ENCODE results near the gene ADAMTSL3. TPM values are rescaled to one million over a fixed set of nuclear protein-coding genes. Genes with fewer than 3 reads are reported as not detected.
A peak's percentile ranks its signal among the peaks of the same experiment; 100 is the strongest.
"Not testable (repeated sequence)": the region's sequence is repeated elsewhere in the genome, so short reads cannot be mapped to it uniquely, and the experiment has no call there.

ADAMTSL3 gene

DNA sequence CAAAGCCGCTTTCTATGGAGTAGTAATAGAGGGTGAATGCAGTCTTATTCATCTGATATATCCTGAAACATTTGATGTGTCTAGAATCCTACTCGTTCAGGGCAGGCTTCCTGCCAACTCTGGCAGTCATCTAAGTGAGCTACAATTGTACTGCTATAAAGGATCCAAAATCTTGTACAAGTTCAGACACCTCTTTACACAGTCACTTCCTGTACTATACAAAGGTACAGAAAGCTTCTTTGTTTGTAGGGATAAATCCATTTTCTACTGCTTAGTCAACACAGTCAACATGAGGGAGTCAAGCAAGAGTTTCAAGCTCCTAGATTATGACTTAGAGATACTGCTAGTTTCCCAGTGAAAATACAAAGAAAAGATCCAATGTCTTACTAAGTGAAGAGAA is 414.8 kb downstream of the ADAMTSL3 start:
- not testable (repeated sequence) for H3K9ac ChIP-seq (ENCODE audit: low read depth, low read length); H3K27me3 ChIP-seq (ENCODE audit: control insufficient read depth, insufficient read depth, low read length); H3K4me3 ChIP-seq (ENCODE audit: low read length); H3K4me1 ChIP-seq (ENCODE audit: control insufficient read depth, insufficient read depth, low read length); H3K9me3 ChIP-seq (replicated peaks; ENCODE audit: low read length); H3K4me2 ChIP-seq (ENCODE audit: low read length); H3K36me3 ChIP-seq (ENCODE audit: insufficient read depth, low read length)

- not testable (repeated sequence) for H3K9me3 ChIP-seq (replicated peaks; ENCODE audit: low read length); H3K4me1 ChIP-seq (ENCODE audit: control insufficient read depth, insufficient read depth, low read length); H3K36me3 ChIP-seq (ENCODE audit: insufficient read depth, low read length); H3K9ac ChIP-seq (ENCODE audit: low read depth, low read length); H3K4me3 ChIP-seq (ENCODE audit: low read length); H3K4me2 ChIP-seq (ENCODE audit: low read length)
- peaks cover 18% of the 10 kb centered on the region for H3K27me3 ChIP-seq (ENCODE audit: control insufficient read depth, insufficient read depth, low read length)
Measured at GRCh38 chr15:84078038-84078437, 424.1 kb downstream of the ADAMTSL3 start.

DNA sequence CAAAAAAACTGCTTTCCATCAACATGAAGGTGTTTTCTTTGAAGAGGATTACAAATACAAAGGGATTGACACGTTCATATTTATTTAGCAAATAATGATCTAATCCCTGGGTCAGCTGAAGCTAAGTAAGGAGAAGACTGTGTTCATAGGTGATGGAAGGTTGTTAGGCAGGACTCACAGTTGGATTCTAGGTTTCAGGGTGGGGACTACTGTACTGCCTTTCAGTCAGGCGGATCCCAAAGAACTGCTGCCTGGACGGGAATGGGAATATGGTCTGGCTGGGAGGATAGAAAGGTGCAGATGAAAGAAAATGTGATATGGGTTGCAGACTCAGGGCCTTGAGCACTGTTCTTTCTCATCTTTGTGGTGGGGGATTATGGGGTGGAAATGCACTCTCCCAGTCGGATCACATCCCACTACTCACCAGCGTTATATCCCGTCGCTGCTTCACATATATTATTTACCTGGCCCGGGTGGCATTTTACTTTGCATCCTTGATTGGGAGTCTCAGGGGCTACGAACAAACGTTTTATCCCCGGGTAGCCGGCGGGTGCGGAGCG is 425.5 kb downstream of the ADAMTSL3 start:
- peaks cover 18% of the 10 kb centered on the region for H3K27me3 ChIP-seq (ENCODE audit: control insufficient read depth, insufficient read depth, low read length)
- H3K9me3 ChIP-seq (replicated peaks; ENCODE audit: low read length); H3K4me3 ChIP-seq (ENCODE audit: low read length); H3K4me1 ChIP-seq (ENCODE audit: control insufficient read depth, insufficient read depth, low read length); H3K36me3 ChIP-seq (ENCODE audit: insufficient read depth, low read length); H3K9ac ChIP-seq (ENCODE audit: low read depth, low read length): not testable (repeated sequence)
- peak overlapping the region; percentile 90 for H3K4me2 ChIP-seq (ENCODE audit: low read length)

- Histone ChIP-seq H3K36me3 (ENCODE audit: insufficient read depth, low read length) (no peaks in the 10 kb centered on the region), H3K4me1 (ENCODE audit: control insufficient read depth, insufficient read depth, low read length) (peaks cover 9% of the 10 kb centered on the region), H3K4me3 (ENCODE audit: low read length) (peak overlapping the region; percentile 68), H3K9ac (ENCODE audit: low read depth, low read length) (no peak overlapping the region), H3K4me2 (ENCODE audit: low read length) (peak overlapping the region; percentile 90), H3K9me3 (replicated peaks; ENCODE audit: low read length) (no peaks in the 10 kb centered on the region), H3K27me3 (ENCODE audit: control insufficient read depth, insufficient read depth, low read length) (peaks cover 18% of the 10 kb centered on the region)
Measured at GRCh38 chr15:84079885-84080777, 426.2 kb downstream of the ADAMTSL3 start.

DNA sequence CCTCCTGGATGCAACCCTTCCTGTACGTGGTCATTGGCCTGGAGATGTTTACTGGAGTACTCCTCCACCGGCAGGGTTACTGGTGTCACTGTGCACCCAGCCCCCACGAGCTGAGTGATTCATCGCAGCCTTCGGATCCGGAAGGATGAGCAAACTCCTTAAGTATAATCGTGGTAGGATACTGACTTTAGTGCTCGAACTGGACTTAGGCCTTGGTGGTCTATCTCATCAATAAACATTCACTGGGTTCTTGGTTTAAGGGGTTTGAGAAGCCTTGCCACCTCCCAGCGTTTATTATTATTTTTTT is 426.8 kb downstream of the ADAMTSL3 start:
- not testable (repeated sequence) for H3K9ac ChIP-seq (ENCODE audit: low read depth, low read length); H3K36me3 ChIP-seq (ENCODE audit: insufficient read depth, low read length); H3K9me3 ChIP-seq (replicated peaks; ENCODE audit: low read length); H3K4me1 ChIP-seq (ENCODE audit: control insufficient read depth, insufficient read depth, low read length)
- Histone ChIP-seq H3K27me3 (ENCODE audit: control insufficient read depth, insufficient read depth, low read length) (peaks cover 18% of the 10 kb centered on the region), H3K4me3 (ENCODE audit: low read length) (peak overlapping the region; percentile 68), H3K4me2 (ENCODE audit: low read length) (peak overlapping the region; percentile 90)

DNA sequence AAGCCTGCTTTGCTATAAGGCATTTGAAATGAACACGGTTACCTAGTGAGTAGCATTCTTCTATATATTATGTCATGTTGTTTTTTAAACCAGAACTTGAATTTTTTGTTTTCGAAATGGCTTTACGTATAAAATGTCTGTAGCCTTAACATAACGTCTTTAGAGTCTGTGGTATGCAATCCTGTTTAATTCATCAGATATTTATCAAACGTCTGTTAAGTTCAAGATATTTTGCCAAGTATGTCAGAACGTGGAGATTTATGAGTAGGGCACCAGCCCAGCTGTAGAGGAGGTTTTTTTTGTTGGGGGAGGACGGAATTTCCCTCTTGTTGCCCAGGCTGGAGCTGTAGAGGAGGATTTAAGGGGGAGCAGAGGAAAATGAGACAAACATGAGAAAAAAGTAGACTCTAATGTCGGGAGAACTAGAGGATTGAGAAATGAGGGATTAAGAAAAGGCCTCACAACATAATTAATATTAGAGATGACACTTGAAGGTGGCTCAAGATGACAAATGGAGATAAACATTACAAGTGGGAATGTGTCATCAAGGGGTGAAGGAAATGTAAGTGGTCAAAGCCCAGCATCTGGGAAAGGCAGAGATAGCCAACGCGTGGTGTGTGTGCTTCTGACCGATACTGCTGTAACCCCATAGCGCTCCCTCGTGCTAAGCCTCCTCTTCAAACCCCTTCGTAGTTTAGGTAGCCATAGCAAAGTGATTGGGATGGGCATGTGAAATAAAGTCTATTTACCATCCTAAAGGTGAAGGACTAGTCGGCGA is 427.7 kb downstream of the ADAMTSL3 start:
- peaks cover 9% of the 10 kb centered on the region for H3K4me1 ChIP-seq (ENCODE audit: control insufficient read depth, insufficient read depth, low read length)
- no peak overlapping the region for H3K4me2 ChIP-seq (ENCODE audit: low read length)
- peaks cover 18% of the 10 kb centered on the region for H3K27me3 ChIP-seq (ENCODE audit: control insufficient read depth, insufficient read depth, low read length)
- H3K4me3 ChIP-seq (ENCODE audit: low read length): no peak overlapping the region
- no peak overlapping the region for H3K9ac ChIP-seq (ENCODE audit: low read depth, low read length)
- H3K36me3 ChIP-seq (ENCODE audit: insufficient read depth, low read length): no peaks in the 10 kb centered on the region
- no peaks in the 10 kb centered on the region for H3K9me3 ChIP-seq (replicated peaks; ENCODE audit: low read length)

DNA sequence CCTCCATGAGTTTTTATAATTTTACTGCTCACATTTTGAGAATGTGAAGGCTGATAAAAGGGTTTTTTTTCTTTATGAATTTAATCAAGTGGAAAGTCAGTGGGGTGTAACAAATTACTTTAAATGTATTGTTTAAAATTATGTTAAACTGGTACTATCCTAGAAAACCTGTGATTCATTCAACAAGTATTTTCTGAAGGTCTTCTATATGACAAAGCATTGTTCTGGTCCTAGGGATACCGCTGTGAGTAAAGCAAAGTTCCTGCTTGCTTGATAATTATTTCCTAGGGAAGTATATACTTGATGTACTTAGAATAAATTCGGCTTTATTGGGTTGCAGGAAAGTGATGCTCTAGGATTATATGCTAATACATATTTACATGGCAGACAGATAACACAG is 428.8 kb downstream of the ADAMTSL3 start:
- no peak overlapping the region for H3K4me3 ChIP-seq (ENCODE audit: low read length)

GRCh38 chr15:84086071-84086470 is 432.1 kb downstream of the ADAMTSL3 start:
- H3K4me2 ChIP-seq (ENCODE audit: low read length); H3K27me3 ChIP-seq (ENCODE audit: control insufficient read depth, insufficient read depth, low read length); H3K4me3 ChIP-seq (ENCODE audit: low read length); H3K9me3 ChIP-seq (replicated peaks; ENCODE audit: low read length); H3K36me3 ChIP-seq (ENCODE audit: insufficient read depth, low read length); H3K9ac ChIP-seq (ENCODE audit: low read depth, low read length); H3K4me1 ChIP-seq (ENCODE audit: control insufficient read depth, insufficient read depth, low read length): not testable (repeated sequence)

More for the DNA sequence above, 428.8 kb downstream of the ADAMTSL3 start:
- Histone ChIP-seq H3K27me3 (ENCODE audit: control insufficient read depth, insufficient read depth, low read length) (peaks cover 18% of the 10 kb centered on the region), H3K4me1 (ENCODE audit: control insufficient read depth, insufficient read depth, low read length) (peaks cover 9% of the 10 kb centered on the region), H3K4me2 (ENCODE audit: low read length) (no peak overlapping the region), H3K9ac (ENCODE audit: low read depth, low read length) (no peak overlapping the region), H3K36me3 (ENCODE audit: insufficient read depth, low read length) (no peaks in the 10 kb centered on the region), H3K9me3 (replicated peaks; ENCODE audit: low read length) (no peaks in the 10 kb centered on the region)

Small RNA genes within 50 kb of the gene (small RNA-seq; reads per million reads assigned to genes)
- gene RNU6-1339P (not detected), gene RNU6-401P (not detected)

Data from skeletal muscle satellite cell (primary cell).